Measurements from ENCODE around the gene TCEANC. TPM values are rescaled to one million over a fixed set of nuclear protein-coding genes. Genes with fewer than 3 reads are reported as not detected.

TCEANC gene, protein sequence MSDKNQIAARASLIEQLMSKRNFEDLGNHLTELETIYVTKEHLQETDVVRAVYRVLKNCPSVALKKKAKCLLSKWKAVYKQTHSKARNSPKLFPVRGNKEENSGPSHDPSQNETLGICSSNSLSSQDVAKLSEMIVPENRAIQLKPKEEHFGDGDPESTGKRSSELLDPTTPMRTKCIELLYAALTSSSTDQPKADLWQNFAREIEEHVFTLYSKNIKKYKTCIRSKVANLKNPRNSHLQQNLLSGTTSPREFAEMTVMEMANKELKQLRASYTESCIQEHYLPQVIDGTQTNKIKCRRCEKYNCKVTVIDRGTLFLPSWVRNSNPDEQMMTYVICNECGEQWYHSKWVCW
- 0.53 to 1.3 TPM (median 0.63 TPM) in 5 replicates for total RNA-seq (2022; extraction: Qiagen RNA extraction)

DNA sequence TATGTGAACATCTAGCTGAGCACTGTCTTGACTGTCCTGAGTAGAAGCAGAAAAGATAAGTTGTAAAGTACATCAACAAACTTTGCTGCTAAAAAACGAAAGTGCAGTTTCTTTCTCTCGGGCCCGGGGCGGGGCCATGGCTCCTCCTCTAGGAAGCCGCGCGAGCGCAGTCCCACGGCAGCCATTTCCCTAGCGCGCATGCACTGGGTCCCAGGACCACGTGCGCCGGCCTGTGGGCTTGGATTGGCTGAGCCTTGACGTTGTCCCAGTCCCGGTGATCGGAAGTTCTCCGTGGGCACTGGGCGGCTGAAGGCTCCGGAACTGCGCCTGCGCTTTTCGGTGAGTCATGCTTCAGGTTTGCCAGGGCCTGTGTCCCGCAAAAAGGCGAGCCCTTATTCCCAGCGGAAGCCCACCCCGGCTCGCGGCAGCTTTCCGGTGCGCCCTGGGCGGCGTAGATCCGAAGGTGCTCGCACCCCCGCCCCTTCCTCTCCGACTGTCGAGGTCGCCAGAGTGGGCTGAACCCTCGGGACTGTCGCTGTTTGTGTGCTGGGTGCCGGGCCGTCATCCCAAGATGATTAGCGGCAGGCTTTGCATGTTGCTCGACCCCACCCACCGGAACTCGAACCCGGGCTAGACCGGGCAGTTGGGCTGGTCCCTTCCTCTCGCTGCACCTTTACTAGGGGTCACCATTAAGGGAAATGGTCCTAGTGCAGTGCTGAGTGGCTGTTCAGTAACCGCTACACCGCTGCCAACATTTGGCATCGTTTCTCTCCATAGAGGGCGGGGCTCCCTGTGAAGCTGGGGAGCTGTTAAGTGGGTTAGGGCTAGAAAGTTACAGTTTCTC is at the start of gene TCEANC:
TCEANC (plus strand) TSS at position 292 of the 844 bp plus-strand sequence. CDS start 9,368 bp downstream, outside the sequence.

DNA sequence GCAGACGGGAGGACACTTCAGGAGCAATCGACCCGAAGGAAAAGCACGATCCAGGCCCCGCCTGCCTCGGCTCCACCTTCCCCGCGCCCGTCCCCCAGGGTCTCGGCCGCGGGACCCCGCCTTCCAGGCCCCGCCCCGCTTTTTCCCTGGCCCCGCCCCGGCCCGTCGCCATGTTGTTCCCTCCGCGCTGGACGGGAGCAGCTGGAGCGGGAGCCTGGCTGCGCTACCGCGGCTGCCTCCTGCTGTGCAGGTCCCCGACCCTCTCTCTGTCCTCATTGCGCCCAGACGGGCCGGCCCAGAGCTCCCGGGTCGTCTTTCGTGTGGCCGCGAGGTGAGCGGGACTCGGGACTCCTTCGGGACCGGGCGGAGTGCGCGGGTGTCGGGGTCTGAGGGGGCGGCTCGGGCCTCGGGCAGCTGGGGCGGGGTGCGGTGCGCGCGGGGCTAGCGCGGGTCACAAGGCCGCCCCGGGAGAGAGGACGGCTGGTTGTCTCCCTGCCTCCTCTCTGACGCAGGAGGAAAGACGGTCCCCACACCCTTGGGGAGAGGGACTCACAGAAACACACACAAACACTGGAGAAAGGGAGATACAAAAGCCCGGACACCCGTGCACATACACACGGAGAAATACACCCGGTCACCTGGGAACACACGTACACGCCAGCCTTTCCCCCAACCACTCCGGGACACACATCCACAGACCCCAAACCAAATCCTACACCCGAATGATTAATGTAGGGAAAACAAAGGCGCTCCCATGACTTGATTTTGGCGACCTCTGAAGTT is 36.2 kb downstream of the TCEANC start, which contains the start of gene RAB9A:
RAB9A (plus strand) TSS at position 171 of the 783 bp plus-strand sequence. CDS start 19,619 bp downstream, outside the sequence.

Other genes with a start within 250 kb of the TCEANC start
- gene EGFL6, start 83.5 kb upstream of the TCEANC start, total RNA-seq (2022; extraction: Qiagen RNA extraction): not detected in 5 replicates
- 31.6 to 38.1 TPM (median 33.5 TPM) in 5 replicates for gene RAB9A, start 36.0 kb downstream of the TCEANC start, total RNA-seq (2022; extraction: Qiagen RNA extraction)
- 6.4 to 10.5 TPM (median 7.6 TPM) in 5 replicates for gene TRAPPC2, start 81.5 kb downstream of the TCEANC start, total RNA-seq (2022; extraction: Qiagen RNA extraction)
- gene OFD1, start 81.6 kb downstream of the TCEANC start, total RNA-seq (2022; extraction: Qiagen RNA extraction): 10.0 to 15.1 TPM (median 11.8 TPM) in 5 replicates
- 0.05 to 0.07 TPM (median 0.05 TPM) in 3 of 5 replicates, not detected in the others for gene GPM6B, start 164.0 kb downstream of the TCEANC start, total RNA-seq (2022; extraction: Qiagen RNA extraction)

Measured in A549 treated with CORT108297 at 1 μM for 4 hours (cell line).